ENCODE results near the gene LCE4A.

DNA sequence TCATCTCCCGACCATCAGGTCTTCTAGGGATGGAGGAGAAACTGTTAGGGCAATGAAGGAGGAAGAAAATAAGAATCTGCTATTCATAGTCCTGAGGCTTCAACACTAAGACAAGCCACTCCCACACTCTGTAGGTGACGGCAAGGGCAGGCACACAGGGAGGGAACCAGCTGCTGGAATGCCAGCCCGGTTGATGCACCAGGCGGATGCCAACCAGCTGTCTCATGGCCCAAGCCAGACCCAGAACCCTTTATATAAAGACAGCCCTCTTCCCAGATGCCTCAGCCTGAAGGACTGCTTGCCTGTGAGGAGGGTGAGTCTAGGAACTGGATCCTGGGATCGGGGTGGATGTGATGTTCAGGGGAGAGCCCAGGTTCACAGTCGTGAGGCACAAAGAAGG is 49.8 kb downstream of the LCE4A start, which contains the start of gene KPRP:
- TF ChIP-seq, protein P1, sequence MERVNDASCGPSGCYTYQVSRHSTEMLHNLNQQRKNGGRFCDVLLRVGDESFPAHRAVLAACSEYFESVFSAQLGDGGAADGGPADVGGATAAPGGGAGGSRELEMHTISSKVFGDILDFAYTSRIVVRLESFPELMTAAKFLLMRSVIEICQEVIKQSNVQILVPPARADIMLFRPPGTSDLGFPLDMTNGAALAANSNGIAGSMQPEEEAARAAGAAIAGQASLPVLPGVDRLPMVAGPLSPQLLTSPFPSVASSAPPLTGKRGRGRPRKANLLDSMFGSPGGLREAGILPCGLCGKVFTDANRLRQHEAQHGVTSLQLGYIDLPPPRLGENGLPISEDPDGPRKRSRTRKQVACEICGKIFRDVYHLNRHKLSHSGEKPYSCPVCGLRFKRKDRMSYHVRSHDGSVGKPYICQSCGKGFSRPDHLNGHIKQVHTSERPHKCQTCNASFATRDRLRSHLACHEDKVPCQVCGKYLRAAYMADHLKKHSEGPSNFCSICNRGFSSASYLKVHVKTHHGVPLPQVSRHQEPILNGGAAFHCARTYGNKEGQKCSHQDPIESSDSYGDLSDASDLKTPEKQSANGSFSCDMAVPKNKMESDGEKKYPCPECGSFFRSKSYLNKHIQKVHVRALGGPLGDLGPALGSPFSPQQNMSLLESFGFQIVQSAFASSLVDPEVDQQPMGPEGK (CRISPR knock-in tag; IDR thresholded peaks at IDR 0.05; ENCODE audit: borderline replicate concordance) = no peak
- no peak for TF ChIP-seq ESRRG (CRISPR knock-in tag; IDR thresholded peaks at IDR 0.05)
- no peak for TF ChIP-seq RARB (CRISPR knock-in tag; IDR thresholded peaks at IDR 0.05)
- TF ChIP-seq OSR1 (CRISPR knock-in tag; IDR thresholded peaks at IDR 0.05) = no peak
- no peak for TF ChIP-seq ZFP30 (CRISPR knock-in tag; IDR thresholded peaks at IDR 0.05)
